Esophagus (tissue), 2 donors: Measurements from ENCODE around the gene CEP68. TPM values are rescaled to one million over a fixed set of nuclear protein-coding genes. Genes with fewer than 3 reads are reported as not detected.
"Not testable (repeated sequence)": the region's sequence is repeated elsewhere in the genome, so short reads cannot be mapped to it uniquely, and the experiment has no call there.

Source experiments
- H3K27ac ChIP-seq, 2 donors: one replicate each; pipeline ENCODE4 v1.5.1; 2013; ENCODE audit warnings: low read depth in 2 of 2, mild to moderate bottlenecking in 2 of 2, inconsistent platforms in 1 of 2, low read length in 1 of 2, moderate library complexity in 1 of 2
- H3K27me3 ChIP-seq, 2 donors: one replicate each; pipeline ENCODE4 v1.6.1; 2013; ENCODE audit warnings: low read length in 2 of 2, control low read depth in 1 of 2, mild to moderate bottlenecking in 1 of 2; ENCODE audit not compliant: insufficient read depth in 2 of 2, control insufficient read depth in 1 of 2
- H3K36me3 ChIP-seq, 2 donors: one replicate each; pipeline ENCODE4 v1.6.1; 2013; ENCODE audit warnings: low read length in 1 of 2; ENCODE audit not compliant: control insufficient read depth in 2 of 2, insufficient read depth in 2 of 2
- H3K4me1 ChIP-seq, 2 donors: one replicate each; pipeline ENCODE4 v1.6.1; 2013; ENCODE audit warnings: low read length in 1 of 2; ENCODE audit not compliant: control insufficient read depth in 2 of 2, insufficient read depth in 2 of 2
- H3K4me3 ChIP-seq, 2 donors: one replicate each; pipeline ENCODE4 v1.5.1; 2013; ENCODE audit warnings: low read length in 2 of 2, mild to moderate bottlenecking in 2 of 2, low read depth in 1 of 2, moderate library complexity in 1 of 2
- H3K9me3 ChIP-seq, 2 donors: one replicate each; pipeline ENCODE4 v1.6.1; 2013; ENCODE audit warnings: mild to moderate bottlenecking in 2 of 2, low read depth in 1 of 2, low read length in 1 of 2, moderate library complexity in 1 of 2; ENCODE audit not compliant: control insufficient read depth in 2 of 2, insufficient read depth in 1 of 2
- WGBS, 2 donors: extraction: QIAGEN DNeasy Blood & Tissue Kit; methylation state at CpG; one replicate each; pipeline ENCODE4 v1.1.7; 2013; 5-methylcytosine and 5-hydroxymethylcytosine counted together
- polyA plus RNA-seq, 2 donors: library from polyadenylated mRNA; stranded (reverse); fragments of 200-250 nt; gene quantifications; one replicate each; pipeline ENCODE4 v1.2.3, GENCODE V29; 2013
- donor health status: healthy with polysubstance abuse.
- donor health status: Bipolar disorder and iron deficiency.

Gene CEP68, protein sequence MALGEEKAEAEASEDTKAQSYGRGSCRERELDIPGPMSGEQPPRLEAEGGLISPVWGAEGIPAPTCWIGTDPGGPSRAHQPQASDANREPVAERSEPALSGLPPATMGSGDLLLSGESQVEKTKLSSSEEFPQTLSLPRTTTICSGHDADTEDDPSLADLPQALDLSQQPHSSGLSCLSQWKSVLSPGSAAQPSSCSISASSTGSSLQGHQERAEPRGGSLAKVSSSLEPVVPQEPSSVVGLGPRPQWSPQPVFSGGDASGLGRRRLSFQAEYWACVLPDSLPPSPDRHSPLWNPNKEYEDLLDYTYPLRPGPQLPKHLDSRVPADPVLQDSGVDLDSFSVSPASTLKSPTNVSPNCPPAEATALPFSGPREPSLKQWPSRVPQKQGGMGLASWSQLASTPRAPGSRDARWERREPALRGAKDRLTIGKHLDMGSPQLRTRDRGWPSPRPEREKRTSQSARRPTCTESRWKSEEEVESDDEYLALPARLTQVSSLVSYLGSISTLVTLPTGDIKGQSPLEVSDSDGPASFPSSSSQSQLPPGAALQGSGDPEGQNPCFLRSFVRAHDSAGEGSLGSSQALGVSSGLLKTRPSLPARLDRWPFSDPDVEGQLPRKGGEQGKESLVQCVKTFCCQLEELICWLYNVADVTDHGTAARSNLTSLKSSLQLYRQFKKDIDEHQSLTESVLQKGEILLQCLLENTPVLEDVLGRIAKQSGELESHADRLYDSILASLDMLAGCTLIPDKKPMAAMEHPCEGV
- 1 to 10 TPM; 3.3 to 4.3 TPM for polyA plus RNA-seq

DNA sequence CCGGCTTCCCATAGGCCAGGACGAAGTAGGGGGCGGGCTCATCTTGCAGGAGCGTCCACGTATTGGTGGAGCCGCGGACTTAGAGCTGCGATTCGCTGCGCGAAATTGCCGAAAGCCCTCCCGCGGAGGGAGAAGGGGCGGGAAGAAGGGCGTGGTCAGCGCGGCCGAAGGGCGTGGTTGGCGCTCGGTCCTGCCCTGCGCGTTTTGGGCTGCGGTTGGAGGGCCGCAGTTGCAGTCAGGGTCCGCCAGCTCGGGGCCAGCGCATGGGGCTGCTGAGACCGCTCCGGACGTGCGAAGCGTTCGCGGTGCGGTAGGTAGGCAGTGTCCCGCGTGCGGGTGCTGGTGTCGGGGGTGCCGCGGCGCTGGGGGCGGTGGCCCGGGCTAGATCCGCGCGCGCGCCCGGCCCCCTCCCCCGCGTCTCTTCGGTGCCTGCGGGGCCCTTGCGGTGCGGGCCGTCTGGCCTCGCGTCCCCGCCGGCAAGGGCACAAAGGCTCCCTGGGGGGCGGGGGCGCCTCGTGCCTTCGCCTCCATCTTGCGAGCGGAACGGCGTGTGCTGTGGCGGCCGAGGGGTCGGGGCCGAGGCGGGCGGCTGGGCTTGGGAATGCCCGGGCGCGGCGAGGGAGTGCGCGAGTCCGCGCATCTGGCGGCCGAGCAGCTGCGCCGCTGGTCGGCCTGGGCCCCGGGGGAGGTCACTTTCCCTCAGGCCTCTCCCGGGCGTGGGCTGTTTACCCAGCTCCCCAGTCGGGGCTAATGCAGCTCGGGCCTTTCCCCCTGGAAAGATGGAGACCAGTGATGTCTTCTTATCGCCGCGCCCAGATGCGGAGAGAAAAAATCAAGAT lies at the start of gene CEP68:
TSS of gene CEP68 (plus strand) at position 202 of the 839 bp plus-strand sequence. CDS start 13,029 bp downstream, outside the sequence.
- Histone ChIP-seq H3K36me3 (no peaks in the 10 kb centered on the region), H3K4me3 (peak within 1 kb of the TSS; percentile 88 to 89), H3K27ac (peak within 1 kb of the TSS; percentile 83 to 86), H3K9me3 (no peaks in the 10 kb centered on the region), H3K27me3 (no peaks in the 10 kb centered on the region), H3K4me1 (peaks cover 0 to 2% of the 10 kb centered on the region in 2 donors)
- 0% methylated on average over 66 to 99 of the region's 99 CpGs for WGBS, 2 donors

DNA sequence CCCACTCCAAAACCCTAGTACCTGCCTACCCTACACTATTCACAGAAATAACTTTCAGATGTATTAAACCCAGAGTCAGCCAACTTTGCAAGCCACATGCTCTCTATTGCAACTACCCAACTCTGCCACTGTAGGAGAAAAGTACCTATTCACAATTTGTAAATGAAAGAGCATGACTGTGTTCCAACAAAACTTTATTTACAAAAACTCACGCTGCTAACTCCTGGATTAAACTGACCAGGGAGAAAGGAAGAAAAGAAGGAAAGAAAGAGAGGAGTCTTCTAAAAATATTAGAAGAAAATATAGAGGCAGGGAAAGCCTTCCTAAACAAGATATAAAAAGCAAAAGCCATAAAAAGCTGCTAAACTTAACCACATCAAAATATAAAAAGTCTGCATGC lies 42.4 kb upstream of the CEP68 start:
- Histone ChIP-seq H3K36me3 (peaks cover 2 to 5% of the 10 kb centered on the region in 2 donors), H3K27ac (no peak overlapping the region), H3K4me1 (no peaks in the 10 kb centered on the region), H3K4me3 (no peak overlapping the region), H3K9me3 (no peaks in the 10 kb centered on the region), H3K27me3 (no peaks in the 10 kb centered on the region)
- 73 to 79% methylated on average over 1 of the region's 1 CpG for WGBS, 2 donors

DNA sequence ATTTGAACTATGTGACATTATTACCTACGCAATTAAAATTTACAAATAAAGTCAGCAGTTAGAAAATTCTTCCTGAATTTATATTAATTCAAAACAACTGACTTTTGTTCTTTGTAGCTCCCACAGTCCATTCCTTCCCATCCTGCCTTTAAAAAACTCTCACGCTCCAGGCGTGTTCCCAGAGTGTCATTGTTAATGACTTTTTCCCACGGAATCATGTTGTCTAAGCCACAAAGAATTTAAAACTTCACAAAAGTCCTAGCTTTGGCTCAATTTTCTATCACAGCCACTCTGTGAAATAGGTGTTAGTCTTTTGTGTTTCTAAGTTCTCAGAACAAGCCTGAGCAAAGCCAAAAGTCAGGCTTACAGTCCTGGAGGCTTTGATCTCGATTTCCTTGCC lies 40.5 kb upstream of the CEP68 start:
- WGBS, 2 donors = 46 to 67% methylated on average over 5 of the region's 5 CpGs
- Histone ChIP-seq H3K27ac (no peak overlapping the region), H3K36me3 (peaks cover 0 to 6% of the 10 kb centered on the region in 2 donors), H3K9me3 (no peaks in the 10 kb centered on the region), H3K27me3 (no peaks in the 10 kb centered on the region), H3K4me1 (peaks cover 0 to under 1% of the 10 kb centered on the region in 2 donors), H3K4me3 (no peak overlapping the region)

DNA sequence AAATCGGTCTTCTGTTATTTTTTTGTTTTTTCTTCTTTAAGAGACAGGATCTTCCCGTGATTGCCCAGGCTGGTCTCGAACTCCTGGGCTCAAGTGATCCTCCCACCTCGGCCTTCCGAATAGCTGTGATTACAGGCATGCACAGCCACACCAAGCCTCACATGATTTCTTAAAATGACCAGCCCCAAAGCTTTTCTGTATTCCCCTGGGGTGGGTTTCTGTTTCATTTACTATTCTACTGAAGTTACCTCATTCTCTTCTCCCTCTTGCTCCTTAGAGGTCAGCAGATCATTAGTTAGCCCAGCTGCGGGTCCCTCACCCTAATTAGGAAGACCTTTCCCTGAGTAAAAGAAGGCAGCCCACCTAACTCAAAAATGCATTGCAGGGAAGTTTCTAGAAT lies 39.4 kb upstream of the CEP68 start:
- Histone ChIP-seq H3K4me1 (peaks cover 0 to 4% of the 10 kb centered on the region in 2 donors), H3K36me3 (peaks cover 2 to 8% of the 10 kb centered on the region in 2 donors), H3K9me3 (no peaks in the 10 kb centered on the region), H3K27me3 (no peaks in the 10 kb centered on the region), H3K4me3 (no peak overlapping the region), H3K27ac (no peak overlapping the region)
- 88 to 90% methylated on average over 6 of the region's 6 CpGs for WGBS, 2 donors

DNA sequence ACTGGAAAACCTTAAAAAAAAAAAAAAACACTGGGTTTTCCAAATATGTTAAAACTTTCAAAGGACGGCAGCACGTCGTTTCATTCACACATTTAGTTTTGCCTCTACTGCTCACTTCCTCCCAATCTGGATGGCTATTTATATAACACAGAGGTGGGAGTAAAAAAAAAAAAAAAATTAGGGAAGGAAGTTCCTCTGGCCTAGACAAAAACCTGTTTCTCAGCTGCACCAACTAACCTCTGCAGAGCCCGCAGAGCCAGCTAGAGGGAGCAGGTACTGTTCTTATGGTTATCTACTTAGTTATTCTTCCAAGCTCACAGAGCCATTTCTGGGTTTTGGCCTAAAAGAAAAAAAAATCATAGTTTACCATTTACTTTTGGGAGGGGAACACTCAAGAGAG lies 38.9 kb upstream of the CEP68 start:
- no peak overlapping the region for H3K27ac ChIP-seq
- peaks cover 0 to 4% of the 10 kb centered on the region in 2 donors for H3K4me1 ChIP-seq
- H3K36me3 ChIP-seq = peaks cover 2 to 8% of the 10 kb centered on the region in 2 donors
- 62 to 67% methylated on average over 4 of the region's 4 CpGs for WGBS, 2 donors
- H3K4me3 ChIP-seq = no peak overlapping the region
- no peaks in the 10 kb centered on the region for H3K9me3 ChIP-seq
- no peaks in the 10 kb centered on the region for H3K27me3 ChIP-seq

DNA sequence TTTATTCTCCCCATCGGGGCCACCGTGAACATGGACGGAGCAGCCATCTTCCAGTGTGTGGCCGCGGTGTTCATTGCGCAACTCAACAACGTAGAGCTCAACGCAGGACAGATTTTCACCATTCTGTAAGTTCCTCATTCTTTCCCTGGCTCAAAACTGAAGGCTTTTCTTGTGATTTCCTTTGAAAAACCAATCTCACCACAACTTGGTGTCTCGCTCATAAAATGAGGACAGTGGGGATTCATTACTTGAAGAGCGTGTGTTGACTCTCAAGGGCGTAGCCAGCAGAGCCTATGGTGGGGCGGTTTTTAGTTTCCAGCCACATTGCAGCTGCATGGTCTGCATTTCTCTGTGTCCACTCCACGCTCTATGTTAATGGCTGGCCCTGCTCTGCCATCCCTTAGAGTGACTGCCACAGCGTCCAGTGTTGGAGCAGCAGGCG lies 38.1 kb upstream of the CEP68 start:
- WGBS, 2 donors = 89 to 91% methylated on average over 15 of the region's 15 CpGs
- Histone ChIP-seq H3K9me3 (no peaks in the 10 kb centered on the region), H3K27ac (no peak overlapping the region), H3K27me3 (no peaks in the 10 kb centered on the region), H3K4me1 (peaks cover 0 to 4% of the 10 kb centered on the region in 2 donors), H3K4me3 (no peak overlapping the region), H3K36me3 (peaks cover 2 to 8% of the 10 kb centered on the region in 2 donors)

DNA sequence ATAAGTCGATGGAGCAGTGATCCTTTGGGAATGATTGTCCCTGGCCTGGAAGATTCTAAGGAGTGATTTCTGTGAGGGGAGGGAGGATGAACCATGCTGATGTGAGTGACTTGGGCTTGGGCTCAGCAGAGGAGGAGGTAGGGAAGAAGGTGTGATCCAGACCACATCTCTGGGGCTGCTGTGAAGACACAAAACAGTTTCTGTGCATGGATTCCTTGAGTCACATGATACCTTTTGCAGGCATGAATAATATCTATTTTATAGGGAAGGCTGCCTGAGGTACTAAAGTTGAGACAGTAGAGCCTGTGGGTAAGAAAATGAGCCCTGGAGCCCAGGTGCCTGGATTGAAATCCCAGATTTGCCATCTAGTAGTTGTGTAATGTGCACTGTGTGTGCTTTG lies 37.2 kb upstream of the CEP68 start:
- no peak overlapping the region for H3K4me3 ChIP-seq
- no peaks in the 10 kb centered on the region for H3K27me3 ChIP-seq
- H3K4me1 ChIP-seq = peaks cover 0 to 4% of the 10 kb centered on the region in 2 donors
- H3K36me3 ChIP-seq = peaks cover 2 to 8% of the 10 kb centered on the region in 2 donors
- H3K27ac ChIP-seq = no peak overlapping the region
- H3K9me3 ChIP-seq = no peaks in the 10 kb centered on the region
- WGBS, 2 donors = 76 to 86% methylated on average over 1 of the region's 1 CpG

DNA sequence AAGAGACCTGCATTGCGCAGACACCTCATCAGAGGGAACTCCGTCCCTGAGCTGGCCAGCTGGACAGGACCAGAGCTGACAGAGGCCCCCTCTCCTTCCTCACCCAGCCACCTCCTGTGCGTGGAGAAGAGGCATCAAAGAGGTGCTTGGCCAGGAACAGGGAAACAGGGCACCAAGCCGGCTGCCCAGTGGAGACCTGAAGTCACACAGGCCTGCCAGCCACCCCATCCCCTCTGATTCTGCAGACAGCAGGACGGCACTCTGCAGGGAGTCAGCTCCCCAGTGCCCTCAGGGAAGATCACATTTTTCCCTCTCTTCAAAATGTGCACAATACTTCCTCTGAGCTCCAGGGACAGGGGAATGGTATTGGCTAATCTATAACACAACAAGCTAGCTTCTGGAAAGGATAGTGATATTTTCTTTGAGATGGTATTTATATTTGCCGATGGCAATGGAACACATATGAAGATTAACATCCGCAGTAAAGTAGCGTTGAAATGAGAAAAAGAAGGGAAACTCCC lies 36.5 kb upstream of the CEP68 start:
- H3K4me3 ChIP-seq = no peak overlapping the region
- H3K4me1 ChIP-seq = peaks cover 0 to 4% of the 10 kb centered on the region in 2 donors
- 88 to 91% methylated on average over 8 of the region's 8 CpGs for WGBS, 2 donors
- H3K9me3 ChIP-seq = no peaks in the 10 kb centered on the region
- H3K27me3 ChIP-seq = no peaks in the 10 kb centered on the region
- peaks cover 2 to 8% of the 10 kb centered on the region in 2 donors for H3K36me3 ChIP-seq
- no peak overlapping the region for H3K27ac ChIP-seq

DNA sequence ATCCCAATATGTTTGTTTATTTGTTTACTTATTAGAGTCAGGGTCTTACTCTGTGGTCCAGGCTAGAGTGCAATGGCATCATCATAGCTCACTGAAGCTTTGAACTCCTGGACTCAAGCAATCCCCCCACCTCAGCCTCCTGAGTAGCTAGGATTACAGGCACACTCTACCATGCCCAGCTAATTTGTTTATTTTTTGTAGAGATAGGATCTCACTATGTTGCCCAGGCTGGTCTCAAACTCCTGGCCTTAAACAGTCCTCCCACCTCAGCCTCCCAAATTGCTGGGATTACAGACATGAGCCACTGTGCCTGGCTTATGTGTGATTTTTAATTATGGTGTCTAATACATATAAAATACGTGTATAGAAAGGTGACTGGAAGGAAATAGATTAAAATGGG lies 36.0 kb upstream of the CEP68 start:
- H3K36me3 ChIP-seq, H3K27ac ChIP-seq, H3K9me3 ChIP-seq, H3K27me3 ChIP-seq, H3K4me1 ChIP-seq, H3K4me3 ChIP-seq: not testable (repeated sequence)
- WGBS, 2 donors = 84 to 90% methylated on average over 1 of the region's 1 CpG
